Gastroesophageal sphincter (tissue), 3 donors: ENCODE measurements around the gene SUGCT.

ENCODE experiments used
- CTCF ChIP-seq, 4 experiments: fragments of 200-600 bp in 2 of 4; fragments of 450-650 bp in 2 of 4; sonication (generic) in 1 of 4; IDR thresholded peaks; one replicate each; pipeline ENCODE4 v1.5.1; 2017 to 2019; ENCODE audit warnings: antibody characterized with exemption in 4 of 4, mild to moderate bottlenecking in 2 of 4, moderate library complexity in 2 of 4
- EP300 ChIP-seq: sonication (generic); formaldehyde crosslinking; IDR thresholded peaks from one replicate; pipeline ENCODE4 v1.6.1; 2017; ENCODE audit warnings: antibody characterized with exemption, mild to moderate bottlenecking
- POLR2A ChIP-seq, 2 donors: fragments of 450-650 bp; IDR thresholded peaks; one replicate each; pipeline ENCODE4 v1.6.1; 2017; ENCODE audit warnings: antibody characterized with exemption in 2 of 2, mild to moderate bottlenecking in 2 of 2, moderate library complexity in 1 of 2
- POLR2AphosphoS5 ChIP-seq: sonication (generic); formaldehyde crosslinking; IDR thresholded peaks from one replicate; pipeline ENCODE4 v1.6.1; 2017; ENCODE audit warnings: antibody characterized with exemption

DNA sequence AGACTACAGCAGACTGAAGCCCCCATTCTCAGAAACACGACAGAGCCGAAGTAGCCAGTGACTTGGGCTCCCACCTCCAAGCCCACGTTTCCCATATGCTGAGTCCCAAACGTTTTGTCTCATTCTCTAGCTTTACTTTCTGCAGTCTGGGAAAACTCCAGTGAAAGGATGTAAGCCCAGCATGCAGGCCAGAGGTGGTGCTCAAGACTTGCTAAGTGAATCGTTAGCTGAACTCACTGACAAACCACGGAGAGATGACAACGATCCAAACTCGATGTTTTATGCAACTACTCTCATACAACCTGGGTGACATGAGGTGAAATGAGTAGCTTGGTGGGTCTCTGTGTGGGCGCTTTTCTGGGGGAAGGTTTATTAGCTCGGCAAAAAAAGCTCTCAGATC, 731.8 kb downstream of the SUGCT start:
- TF ChIP-seq CTCF (IDR thresholded peaks at IDR 0.05) (peak in 2 of 4 experiments; percentile 27 to 34), POLR2AphosphoS5 (no peak), POLR2A (IDR thresholded peaks at IDR 0.05) (no peak), EP300 (no peak)
